Keratinocyte (primary cell): ENCODE data around the gene RSPH1.

Source experiments
- EZH2 ChIP-seq: IDR thresholded peaks from one replicate; pipeline ENCODE4 v1.6.1; 2012; ENCODE audit warnings: inconsistent platforms, mild to moderate bottlenecking, low read length, moderate library complexity
- TF ChIP-seq, protein P1 (sequence below), 3 experiments: IDR thresholded peaks in 1 of 3; conservative IDR thresholded peaks in 1 of 3; optimal IDR thresholded peaks in 1 of 3; 2 replicates in 2 of 3; 3 replicates in 1 of 3; pipeline versions ENCODE3 to v1.5.1; 2011; ENCODE audit warnings: low read length in 3 of 3, mild to moderate bottlenecking in 3 of 3, moderate library complexity in 2 of 3, control low read depth in 1 of 3, inconsistent platforms in 1 of 3; ENCODE audit not compliant: insufficient read depth in 2 of 3; ENCODE audit errors: extremely low read depth in 1 of 3

DNA sequence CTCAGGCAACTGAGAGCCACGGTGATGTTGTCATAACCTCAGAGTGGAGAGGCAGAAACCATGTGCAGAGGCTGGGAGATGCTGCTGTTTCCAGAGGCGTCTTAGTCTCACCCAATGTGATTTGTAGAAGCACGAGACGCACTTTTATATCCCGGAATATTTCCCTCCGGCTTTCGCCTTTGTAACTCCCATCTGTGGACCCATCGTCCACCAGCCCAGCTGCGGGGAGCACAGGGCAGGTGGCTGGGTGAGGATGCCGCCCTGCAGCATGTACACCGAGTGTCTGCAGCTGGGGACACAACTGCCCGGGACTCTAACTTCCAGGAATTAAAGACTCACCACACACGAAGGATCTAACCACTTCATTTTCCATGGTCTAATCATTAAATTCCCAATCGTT, 48.8 kb downstream of the RSPH1 start:
- TF ChIP-seq EZH2, result no peak
- TF ChIP-seq, protein P1, sequence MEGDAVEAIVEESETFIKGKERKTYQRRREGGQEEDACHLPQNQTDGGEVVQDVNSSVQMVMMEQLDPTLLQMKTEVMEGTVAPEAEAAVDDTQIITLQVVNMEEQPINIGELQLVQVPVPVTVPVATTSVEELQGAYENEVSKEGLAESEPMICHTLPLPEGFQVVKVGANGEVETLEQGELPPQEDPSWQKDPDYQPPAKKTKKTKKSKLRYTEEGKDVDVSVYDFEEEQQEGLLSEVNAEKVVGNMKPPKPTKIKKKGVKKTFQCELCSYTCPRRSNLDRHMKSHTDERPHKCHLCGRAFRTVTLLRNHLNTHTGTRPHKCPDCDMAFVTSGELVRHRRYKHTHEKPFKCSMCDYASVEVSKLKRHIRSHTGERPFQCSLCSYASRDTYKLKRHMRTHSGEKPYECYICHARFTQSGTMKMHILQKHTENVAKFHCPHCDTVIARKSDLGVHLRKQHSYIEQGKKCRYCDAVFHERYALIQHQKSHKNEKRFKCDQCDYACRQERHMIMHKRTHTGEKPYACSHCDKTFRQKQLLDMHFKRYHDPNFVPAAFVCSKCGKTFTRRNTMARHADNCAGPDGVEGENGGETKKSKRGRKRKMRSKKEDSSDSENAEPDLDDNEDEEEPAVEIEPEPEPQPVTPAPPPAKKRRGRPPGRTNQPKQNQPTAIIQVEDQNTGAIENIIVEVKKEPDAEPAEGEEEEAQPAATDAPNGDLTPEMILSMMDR (optimal IDR thresholded peaks at IDR 0.05 in 1 of 3, IDR thresholded peaks at IDR 0.05 in 1 of 3, conservative IDR thresholded peaks at IDR 0.05 in 1 of 3; ENCODE audit: extremely low read depth in 1 of 3, insufficient read depth in 2 of 3, low read length in 3 of 3), result no peak
